Measurements from ENCODE around the gene DNAH1.

DNAH1 gene

DNA sequence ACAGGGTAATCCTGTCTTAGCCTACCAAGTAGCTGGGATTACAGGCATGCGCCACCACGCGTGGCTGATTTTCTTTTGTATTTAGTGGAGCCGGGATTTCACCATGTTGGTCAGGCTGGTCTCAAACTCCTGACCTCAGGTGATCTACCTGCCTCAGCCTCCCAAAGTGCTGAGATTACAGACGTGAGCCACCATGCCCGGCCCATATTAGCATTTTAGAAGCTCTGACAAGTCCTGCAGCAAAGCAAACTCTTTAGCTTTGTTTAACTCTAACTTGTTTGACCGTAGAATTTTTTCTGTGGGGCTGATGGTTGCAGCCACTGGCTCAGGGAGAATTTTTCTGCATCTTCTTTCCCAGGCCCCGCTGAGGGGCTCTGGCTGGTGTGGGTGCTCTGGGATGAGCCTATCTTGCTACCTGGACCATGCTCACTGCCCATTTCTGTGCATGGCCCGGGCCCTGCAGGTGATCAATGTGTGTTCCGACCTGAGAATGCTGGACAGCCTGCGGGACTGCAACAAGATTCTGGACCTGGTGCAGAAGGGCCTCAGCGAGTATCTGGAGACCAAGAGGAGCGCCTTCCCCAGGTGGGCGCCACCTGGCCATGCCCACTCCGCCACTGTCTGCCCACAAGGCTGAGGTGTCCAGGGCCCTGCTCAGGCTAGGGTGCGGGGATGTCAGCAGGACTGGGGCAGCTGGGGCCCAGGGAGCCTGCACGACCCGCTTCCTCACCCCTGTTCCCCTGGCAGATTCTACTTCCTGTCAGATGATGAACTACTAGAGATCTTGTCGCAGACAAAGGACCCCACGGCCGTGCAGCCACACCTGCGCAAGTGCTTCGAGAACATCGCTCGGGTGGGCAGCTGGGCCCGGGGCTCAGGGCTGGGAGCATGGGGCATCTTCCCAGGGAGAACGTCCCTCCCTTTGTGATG is 41.3 kb downstream of the DNAH1 start:
- DNase-seq (ENCODE audit: low read depth in 2 of 2): no peak

DNA sequence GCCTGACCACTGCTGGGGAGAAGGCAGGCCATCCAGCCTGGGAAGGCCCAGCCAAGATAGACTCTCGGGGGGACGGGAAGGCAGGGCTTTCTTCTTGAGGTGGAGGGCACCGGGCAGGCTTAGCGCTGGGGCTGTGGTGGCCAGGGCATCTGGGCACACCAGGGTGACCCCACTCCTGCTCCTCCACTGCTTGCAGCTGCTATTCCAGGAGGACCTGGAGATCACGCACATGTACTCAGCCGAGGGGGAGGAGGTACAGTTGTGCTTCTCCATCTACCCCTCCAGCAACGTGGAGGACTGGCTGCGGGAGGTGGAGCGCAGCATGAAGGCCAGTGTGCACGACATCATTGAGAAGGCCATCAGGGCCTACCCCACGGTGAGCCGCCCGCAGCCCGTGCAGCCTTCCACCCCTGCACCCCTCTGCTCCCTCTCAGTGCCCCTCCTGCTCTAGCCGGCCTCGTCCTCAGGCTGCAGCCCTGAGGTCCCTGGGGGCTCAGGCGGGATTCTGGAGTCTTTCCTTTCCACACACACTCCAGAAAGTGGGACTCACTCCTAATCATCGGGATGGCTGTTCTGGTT is 42.3 kb downstream of the DNAH1 start:
- no peak for DNase-seq (ENCODE audit: low read depth in 2 of 2)

DNA sequence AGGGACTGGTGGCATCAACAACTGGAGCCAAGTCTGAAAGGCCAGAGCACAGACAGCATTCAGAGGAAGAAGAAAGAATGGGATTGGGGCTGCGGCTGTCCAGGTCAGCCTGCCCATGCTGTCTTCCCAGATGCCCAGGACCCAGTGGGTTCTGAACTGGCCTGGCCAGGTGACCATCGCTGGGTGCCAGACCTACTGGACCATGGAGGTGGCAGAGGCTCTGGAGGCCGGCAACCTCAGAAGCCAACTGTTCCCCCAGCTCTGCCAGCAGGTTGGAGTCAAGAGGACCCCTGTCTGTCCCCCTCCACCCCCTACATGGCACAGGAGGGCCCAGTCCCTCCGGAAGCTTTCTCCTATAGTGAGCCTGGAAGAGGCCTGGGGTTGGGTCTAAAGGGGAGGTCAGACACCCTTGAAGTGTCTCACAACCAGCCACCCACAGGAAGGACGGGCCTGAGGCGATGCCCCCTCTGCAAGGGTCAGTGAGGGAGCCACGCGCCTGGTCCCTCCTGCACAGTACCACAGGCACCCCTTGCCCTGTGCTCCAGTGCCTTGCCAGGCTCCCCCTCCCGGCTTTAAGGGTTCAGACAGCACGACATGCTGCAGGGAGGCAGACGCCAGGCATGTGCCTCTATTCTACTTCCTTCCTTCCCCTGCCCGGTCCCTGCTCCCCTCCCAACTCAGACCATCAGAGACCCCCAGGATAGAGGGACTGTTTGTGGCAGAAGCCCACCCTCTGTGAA is 43.2 kb downstream of the DNAH1 start:
- no peak for DNase-seq (ENCODE audit: low read depth in 2 of 2)

DNA sequence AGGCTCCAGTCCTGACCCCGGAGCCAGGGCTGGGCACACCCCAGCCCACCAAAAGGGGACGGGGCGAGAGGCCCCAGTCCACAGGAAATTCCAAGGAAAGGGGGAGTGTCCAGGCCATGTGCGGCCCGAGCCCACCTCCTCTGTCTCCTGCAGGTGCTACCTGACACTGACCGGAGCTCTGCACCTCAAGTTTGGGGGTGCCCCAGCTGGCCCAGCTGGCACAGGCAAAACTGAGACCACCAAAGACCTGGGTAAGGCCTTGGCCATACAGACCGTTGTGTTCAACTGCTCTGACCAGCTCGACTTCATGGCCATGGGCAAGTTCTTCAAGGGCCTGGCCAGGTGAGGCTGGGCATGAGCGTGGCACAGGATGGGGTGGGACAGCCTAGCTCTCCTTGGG is 44.9 kb downstream of the DNAH1 start:
- no peak for DNase-seq (ENCODE audit: low read depth in 2 of 2)

DNA sequence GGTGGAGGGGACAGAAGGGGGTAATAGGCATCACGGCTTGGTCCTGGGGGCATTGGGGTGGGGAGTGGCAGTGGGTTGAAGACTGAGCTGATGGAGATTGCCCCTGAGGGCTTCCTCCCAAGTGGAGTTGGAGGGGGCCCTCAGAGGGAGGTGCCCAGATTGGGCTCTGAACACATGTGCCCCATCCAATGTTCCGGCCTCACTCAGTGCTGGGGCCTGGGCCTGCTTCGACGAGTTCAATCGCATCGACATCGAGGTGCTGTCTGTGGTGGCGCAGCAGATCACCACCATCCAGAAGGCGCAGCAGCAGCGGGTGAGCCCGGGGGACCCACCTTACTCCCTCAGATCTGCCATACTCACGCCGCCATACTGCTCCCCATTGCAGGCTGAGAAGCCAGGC is 45.3 kb downstream of the DNAH1 start:
- no peak for DNase-seq (ENCODE audit: low read depth in 2 of 2)

DNA sequence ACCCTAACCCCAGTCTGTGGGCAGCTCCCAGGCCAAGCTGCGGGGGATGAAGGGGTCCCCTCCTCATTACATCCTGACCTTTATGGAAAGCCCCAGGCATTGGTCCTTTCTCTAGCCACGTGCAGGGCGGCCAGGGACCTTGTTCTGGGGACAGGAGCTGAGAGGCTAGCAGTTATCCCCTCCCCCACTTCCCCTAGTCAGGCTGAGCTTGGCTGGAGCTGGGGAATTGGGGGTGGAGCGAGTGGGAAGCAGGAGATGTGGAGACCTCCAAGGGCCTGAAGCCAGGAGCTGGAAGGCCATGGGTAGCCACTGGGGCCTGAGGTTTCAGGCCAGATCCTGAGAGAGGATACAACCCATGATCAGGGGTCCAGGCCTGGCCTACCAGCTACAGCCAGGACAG is 45.8 kb downstream of the DNAH1 start:
- no peak for DNase-seq (ENCODE audit: low read depth in 2 of 2)

DNA sequence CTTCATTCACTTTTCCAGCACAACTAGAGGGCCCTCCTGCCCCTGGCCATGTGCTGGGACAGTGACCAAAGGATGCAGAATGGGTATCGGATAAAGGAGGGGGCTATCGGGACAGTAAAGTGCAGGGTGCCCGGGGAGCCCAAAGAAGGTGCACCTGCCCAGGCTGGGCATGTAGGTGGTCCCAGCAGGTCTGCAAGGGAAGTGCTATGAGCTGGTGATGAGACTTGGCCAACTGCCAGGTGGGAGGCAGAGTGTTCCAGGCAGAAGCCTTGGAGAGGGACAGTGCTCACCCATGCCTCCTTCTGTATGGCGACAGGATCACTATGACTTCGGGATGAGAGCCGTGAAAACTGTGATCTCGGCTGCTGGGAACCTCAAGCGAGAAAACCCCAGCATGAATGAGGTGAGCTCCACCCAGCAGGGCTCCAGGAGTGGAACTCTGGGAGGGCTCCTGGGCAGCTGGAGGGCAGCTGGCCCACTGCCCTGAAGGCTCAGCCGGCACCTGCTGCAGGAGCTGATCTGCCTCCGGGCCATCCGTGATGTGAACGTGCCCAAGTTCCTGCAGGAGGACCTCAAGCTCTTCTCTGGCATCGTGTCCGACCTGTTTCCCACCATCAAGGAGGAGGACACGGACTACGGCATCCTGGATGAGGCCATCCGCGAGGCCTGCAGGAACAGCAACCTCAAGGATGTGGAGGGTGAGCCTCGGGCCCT is 48.4 kb downstream of the DNAH1 start:
- DNase-seq (ENCODE audit: low read depth in 2 of 2): no peak

DNA sequence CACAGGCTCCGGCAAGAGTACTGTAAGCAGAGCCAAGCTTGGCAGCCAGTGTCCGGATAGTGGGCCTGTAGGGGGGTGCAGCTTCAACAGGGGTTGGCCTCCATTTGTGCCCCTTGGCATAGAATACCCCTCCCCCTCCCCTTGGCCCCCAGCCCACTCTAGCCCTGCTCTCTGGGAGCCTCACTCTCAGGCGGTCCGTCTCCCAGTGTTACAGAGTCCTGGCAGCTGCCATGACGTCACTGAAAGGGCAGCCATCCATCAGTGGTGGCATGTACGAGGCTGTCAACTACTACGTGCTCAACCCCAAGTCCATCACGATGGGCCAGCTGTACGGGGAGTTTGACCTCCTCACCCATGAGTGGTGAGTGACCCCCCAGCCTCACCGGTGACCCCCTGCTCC is 50.4 kb downstream of the DNAH1 start:
- DNase-seq (ENCODE audit: low read depth in 2 of 2): no peak

DNA sequence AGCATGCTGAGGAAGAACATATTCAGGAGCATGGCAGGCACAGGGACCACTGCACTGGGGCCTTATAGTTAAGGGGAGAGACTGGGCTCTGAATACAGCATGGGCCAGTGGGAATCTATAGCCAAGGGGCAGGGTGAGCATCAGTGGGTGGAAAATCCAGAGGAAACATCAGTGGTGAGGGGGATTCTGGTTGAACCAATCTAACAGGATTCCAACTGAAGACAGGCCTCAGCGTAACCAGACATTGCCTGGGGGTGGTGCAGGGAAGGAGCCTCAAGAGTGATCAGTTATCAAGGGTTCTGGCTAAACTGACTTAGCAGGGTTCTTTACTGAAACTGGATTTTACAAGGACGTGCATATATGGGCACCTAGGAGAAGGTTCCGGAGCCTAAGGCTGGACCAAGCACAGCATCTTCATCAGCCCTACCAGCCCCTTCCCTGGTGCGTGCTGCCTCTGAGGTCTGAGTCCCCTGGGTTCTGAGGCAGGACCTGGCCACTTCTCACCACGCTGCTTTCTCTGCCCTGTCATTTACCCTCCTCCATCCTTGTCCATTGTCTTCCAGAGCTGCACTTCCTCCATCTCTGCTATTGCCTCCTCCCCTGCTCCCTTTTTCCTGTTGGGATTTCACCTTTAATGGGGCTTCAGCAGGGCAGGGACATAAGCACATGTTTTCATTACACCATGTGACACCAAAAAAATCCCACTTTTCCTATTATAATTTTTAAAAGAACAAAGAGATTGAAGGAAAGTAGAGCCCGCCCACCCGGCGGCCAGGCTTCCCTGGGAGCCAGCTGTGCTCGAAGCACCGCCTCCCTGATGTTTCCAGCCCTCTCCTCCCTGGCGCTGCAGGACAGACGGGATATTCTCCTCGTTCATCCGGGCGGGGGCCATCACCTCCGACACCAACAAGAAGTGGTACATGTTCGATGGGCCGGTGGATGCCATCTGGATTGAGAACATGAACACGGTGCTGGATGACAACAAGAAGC is 52.1 kb downstream of the DNAH1 start:
- no peak for DNase-seq (ENCODE audit: low read depth in 2 of 2)

DNA sequence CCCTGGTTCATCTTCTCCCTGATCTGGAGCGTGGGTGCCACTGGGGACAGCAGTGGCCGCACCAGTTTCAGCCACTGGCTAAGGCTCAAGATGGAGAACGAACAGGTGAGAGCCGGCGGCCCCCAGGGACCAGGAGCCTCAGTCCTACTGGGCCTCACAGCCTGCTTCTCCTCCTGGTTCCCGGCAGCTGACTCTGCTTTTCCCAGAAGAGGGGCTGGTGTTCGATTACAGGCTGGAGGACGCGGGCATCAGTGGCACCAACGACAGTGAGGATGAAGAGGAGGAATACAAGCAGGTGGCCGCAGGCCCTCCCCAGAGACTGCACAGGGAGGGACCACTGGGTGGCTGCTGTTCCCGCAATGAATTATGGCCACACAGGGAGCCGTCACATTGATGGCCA is 54.4 kb downstream of the DNAH1 start:
- no peak for DNase-seq (ENCODE audit: low read depth in 2 of 2)

DNA sequence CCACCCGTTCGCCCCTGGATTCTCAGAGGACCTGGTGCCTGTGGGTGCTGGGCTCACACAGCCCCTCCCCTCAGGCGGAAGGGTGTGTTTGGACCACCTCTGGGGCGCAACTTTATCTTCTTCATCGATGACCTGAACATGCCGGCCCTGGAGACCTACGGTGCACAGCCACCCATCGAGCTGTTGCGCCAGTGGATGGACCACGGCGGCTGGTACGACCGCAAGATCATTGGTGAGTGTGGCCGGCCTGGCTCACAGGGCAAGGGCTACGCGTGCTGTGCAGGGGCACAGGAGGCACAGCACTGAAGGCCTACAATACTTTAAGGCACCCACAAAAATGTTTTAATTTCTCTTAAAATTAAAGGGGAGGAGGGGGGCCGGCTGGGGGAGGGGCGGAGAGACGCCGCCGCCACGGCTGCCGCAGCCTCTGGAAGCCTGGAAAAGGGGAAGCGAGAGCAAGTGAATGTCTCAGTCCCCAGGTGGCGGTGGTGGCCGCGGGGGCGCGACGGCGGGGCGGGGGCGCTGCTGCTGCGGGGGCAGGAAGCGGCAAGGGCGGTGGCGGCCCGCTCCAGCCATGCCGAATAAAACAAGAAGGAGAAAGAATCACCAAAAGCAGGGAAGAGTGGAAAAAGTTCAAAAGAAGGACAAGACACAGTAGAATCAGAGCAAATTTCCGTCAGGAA is 56.8 kb downstream of the DNAH1 start:
- peak in 1 of 2 donors; percentile 15 for DNase-seq (ENCODE audit: low read depth in 2 of 2)

DNA sequence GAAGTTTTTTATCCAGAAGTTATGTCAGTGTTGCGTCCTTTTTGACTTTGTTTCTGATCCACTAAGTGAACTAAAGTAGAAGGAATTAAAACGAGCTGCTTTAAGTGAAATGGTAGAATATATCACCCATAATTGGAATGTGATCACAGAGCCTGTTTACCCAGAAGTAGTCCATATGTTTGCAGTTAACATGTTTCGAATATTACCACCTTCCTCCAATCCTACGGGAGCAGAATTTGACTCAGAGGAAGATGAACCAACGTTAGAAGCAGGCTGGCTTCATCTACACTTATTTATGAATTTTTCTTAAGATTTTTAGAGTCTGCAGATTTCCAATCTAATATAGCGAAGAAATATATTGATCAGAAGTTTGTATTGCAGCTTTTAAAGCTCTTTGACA is 57.6 kb downstream of the DNAH1 start:
- no peak for DNase-seq (ENCODE audit: low read depth in 2 of 2)

DNA sequence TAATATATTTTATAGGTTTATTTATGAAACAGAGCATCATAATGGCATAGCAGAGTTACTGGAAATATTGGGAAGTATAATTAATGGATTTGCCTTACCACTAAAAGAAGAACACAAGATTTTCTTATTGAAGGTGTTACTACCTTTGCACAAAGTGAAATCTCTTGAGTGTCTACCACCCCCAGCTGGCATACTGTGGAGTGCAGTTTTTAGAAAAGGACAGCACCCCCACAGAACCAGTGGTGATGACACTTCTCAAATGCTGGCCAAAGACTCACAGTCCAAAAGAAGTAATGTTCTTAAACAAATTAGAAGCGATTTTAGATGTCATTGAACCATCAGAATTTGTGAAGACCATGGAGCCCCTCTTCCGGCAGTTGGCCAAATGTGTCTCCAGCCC is 58.1 kb downstream of the DNAH1 start:
- no peak for DNase-seq (ENCODE audit: low read depth in 2 of 2)

DNA sequence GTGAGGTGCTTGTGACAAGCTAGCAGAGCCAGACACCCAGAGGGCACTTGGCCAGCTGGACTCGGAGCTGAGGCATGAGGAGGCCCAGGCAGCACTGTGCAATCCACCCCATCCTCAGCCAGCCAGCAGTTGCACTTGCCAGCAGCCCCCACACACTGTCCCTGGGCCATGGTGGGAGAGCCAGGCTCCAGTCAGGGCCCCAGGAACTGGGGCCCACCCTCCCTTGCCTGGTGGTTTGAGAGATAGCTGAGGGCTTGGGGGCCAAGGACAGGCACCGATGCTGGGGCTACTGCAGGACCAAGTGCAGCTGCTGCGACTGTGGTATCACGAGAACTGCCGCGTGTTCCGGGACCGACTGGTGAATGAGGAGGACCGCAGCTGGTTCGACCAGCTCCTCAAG is 63.5 kb downstream of the DNAH1 start:
- DNase-seq (ENCODE audit: low read depth in 2 of 2): no peak

DNA sequence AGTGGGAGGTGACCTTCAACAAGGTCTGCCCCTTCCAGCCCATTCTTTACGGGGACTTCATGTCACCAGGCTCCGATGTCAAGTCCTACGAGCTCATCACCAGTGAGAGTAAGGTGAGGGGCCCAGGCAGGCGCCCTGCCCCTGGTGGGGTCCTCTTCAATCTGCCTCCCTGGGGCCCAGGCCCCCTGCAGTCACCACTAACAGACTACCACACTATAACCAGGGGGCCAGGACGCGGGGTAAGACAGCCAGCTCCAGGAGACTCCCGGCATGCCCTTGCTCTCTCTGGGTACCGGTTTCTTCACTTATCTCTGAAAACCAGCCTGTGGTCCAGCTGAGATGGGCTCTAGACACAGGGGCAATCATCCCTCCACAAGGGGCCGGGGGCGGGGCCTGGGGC is 63.9 kb downstream of the DNAH1 start:
- no peak for DNase-seq (ENCODE audit: low read depth in 2 of 2)

DNA sequence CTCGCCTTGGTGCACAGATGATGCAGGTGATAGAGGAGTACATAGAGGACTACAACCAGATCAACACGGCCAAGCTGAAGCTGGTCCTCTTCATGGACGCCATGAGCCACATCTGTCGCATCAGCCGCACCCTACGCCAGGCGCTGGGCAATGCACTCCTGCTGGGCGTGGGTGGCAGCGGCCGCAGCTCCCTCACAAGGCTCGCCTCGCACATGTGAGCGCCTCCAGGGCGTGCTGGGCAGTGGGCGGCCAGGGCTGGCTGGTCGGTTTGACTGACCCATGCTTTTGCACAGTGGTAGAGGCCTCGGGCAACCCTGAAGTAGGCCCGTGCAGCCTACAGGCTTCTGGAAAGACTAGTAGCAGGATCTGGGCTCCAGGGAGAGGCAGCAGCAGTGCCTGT is 65.5 kb downstream of the DNAH1 start:
- no peak for DNase-seq (ENCODE audit: low read depth in 2 of 2)

DNA sequence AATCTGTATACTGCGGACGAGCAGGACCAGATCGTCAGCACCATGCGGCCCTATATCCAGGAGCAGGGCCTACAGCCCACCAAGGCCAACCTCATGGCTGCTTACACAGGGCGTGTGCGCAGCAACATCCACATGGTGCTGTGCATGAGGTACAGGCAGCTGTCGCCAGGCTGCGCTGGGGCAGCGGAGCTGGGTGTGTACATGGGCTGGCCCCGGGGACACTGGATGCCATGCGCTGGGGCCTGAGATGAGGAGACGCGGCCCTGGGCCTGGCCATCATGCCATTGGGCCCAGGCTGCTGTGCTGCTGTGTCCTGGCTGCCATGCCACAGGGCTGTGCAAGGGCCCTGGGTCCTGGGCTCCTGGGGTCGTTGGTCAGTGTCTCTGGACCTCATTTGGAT is 67.3 kb downstream of the DNAH1 start:
- DNase-seq (ENCODE audit: low read depth in 2 of 2): no peak

DNA sequence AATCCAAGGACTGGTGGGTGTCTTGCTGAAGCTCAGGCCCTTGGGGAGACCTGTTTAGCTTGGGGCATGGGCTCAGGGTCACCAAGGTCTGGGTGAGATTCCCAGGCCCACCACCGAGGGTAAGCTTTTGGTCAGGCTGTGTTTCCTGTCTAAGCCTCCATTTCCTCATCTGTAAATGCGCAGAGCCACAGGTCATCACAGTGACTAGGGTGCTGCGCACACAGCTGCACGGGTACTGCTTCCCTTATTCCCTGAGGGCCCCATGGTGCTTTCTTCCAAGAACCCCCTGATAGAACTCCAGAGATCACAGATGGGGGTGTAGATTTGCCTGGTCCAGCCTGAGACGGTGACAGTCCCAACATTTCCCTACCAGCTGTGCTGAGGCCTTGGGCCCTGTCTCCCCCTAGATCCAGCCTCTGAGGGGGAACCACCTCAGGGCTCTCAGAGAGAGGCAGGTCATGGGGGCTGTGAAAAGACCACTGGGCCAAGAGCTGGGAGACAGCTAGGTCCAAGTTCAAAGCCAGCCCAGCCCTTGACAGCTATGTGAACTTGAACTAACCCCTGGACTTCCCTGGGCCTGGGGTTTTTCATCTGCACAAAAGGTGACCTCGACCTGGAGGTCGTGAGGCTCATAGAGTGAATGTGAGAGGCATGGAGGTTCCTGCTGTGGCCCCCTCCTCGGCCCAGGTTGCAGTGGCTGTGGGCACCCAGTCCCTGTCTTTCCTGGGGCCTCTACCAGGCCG is 68.1 kb downstream of the DNAH1 start:
- DNase-seq (ENCODE audit: low read depth in 2 of 2): no peak

DNA sequence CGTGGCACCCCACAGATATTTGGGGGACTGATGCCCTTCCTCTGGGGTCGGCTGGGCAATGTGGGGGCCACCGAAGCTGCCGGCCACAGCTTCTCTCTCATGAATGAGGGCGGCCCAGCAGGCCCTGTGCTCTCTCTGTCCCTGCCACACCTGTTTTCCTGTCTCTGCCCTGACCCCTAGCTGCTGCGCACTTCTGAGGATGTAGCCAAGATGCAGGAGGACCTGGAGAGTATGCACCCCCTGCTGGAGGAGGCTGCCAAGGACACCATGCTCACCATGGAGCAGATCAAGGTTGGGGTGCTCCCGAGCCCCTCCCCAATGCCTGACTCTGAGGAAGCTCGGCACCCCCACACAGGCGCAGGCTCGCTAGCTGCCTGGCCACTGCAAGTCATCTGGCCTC is 69.0 kb downstream of the DNAH1 start:
- DNase-seq (ENCODE audit: low read depth in 2 of 2): no peak

DNA sequence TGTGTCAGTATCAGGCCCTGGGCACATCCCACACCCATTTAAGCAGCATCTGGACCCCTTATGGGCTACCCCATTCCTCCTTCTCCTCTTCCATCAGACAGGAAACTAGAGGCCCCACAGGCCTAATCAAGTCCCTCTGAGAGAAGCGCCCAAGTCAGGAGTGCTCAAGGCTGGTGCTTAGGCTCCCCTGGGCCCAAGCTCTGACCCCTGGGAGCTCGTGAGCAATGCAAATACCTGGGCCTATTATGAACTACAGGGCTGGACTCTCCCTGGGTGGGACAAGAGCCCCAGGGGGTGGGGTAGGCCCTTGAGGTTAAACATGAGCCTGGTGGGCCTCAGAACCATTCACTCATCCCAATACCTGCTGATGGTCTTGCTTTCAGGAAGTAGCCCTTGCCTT is 71.4 kb downstream of the DNAH1 start:
- no peak for DNase-seq (ENCODE audit: low read depth in 2 of 2)

Data from stimulated activated CD8-positive, alpha-beta memory T cell treated with anti-CD3 and anti-CD28 coated beads, Interleukin-7, amount 100 ng/mL, for 4 hours (primary cell).